SU-DHL-6 (cell line): Measurements from ENCODE around the gene NPAS3.

ENCODE experiments used
- EZH2phosphoT487 ChIP-seq: fragments of 200-600 bp; sonication (generic), shearing (Covaris generic); conservative IDR thresholded peaks from 2 replicates; pipeline ENCODE4 v1.6.1; 2018; ENCODE audit warnings: mild to moderate bottlenecking, antibody characterized with exemption, low read length, moderate library complexity, mixed read lengths
- TF ChIP-seq, protein P1 (sequence below): fragments of 200-600 bp; sonication (generic); IDR thresholded peaks from one replicate; pipeline ENCODE4 v1.5.1; 2017; ENCODE audit warnings: antibody characterized with exemption, mild to moderate bottlenecking, low read length, moderate library complexity; ENCODE audit not compliant: insufficient read depth, poor library complexity, severe bottlenecking

DNA sequence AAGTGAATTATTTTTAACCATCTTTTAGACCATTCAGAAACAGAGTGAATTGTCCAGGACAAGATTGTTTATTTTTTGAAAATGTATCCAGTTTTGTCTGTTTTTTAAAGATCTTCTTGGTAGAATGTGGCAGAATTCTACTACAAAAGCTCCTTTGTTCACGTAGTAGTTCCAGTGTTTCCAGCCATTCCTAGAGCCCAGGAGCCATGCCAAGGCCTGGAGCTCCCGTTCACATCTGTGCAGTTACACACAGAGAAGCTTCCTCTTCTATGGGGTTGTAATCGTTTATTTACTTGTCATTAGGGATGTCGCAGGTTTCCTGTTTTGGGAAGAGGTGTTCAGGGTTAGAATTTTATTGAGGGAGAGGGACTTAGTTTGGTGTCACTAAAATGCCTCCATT lies 409.8 kb downstream of the NPAS3 start:
- TF ChIP-seq EZH2phosphoT487, result no peak
- TF ChIP-seq, protein P1, sequence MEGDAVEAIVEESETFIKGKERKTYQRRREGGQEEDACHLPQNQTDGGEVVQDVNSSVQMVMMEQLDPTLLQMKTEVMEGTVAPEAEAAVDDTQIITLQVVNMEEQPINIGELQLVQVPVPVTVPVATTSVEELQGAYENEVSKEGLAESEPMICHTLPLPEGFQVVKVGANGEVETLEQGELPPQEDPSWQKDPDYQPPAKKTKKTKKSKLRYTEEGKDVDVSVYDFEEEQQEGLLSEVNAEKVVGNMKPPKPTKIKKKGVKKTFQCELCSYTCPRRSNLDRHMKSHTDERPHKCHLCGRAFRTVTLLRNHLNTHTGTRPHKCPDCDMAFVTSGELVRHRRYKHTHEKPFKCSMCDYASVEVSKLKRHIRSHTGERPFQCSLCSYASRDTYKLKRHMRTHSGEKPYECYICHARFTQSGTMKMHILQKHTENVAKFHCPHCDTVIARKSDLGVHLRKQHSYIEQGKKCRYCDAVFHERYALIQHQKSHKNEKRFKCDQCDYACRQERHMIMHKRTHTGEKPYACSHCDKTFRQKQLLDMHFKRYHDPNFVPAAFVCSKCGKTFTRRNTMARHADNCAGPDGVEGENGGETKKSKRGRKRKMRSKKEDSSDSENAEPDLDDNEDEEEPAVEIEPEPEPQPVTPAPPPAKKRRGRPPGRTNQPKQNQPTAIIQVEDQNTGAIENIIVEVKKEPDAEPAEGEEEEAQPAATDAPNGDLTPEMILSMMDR, result no peak
